K562 (cell line): ENCODE data around the gene SEL1L. TPM values are rescaled to one million over a fixed set of nuclear protein-coding genes. Genes with fewer than 3 reads are reported as not detected.

Source experiments
- ARID4B ChIP-seq: sonication (generic); formaldehyde crosslinking; IDR thresholded peaks from 2 replicates; pipeline ENCODE4 v1.8.0; 2022; ENCODE audit warnings: mild to moderate bottlenecking, missing genetic modification reagents
- ASH1L ChIP-seq: fragments of 450-650 bp; IDR thresholded peaks from 2 replicates; pipeline ENCODE4 v1.6.1; 2018; ENCODE audit warnings: borderline replicate concordance, mild to moderate bottlenecking, low read depth; ENCODE audit not compliant: partially characterized antibody
- BCOR ChIP-seq: fragments of 450-650 bp; IDR thresholded peaks from 2 replicates; pipeline ENCODE4 v1.6.1; 2016
- BMI1 ChIP-seq: fragments of 150-350 bp; IDR thresholded peaks from 2 replicates; pipeline ENCODE4 v1.6.1; 2014; ENCODE audit warnings: low read length
- EHMT2 ChIP-seq: fragments of 450-650 bp; IDR thresholded peaks from 2 replicates; pipeline ENCODE4 v1.6.1; 2018; ENCODE audit warnings: antibody characterized with exemption
- HDAC1 ChIP-seq, 2 experiments: fragments of 450-650 bp; IDR thresholded peaks; 2 replicates each; pipeline ENCODE4 v1.6.1; 2016 to 2017; ENCODE audit warnings: inconsistent platforms in 1 of 2, mild to moderate bottlenecking in 1 of 2, moderate library complexity in 1 of 2
- HMG20B ChIP-seq: fragments of 250-450 bp; sonication (Bioruptor Pico); IDR thresholded peaks from 2 replicates; pipeline ENCODE4 v1.5.0; 2021; ENCODE audit warnings: mild to moderate bottlenecking
- HOMEZ ChIP-seq: fragments of 250-450 bp; sonication (Bioruptor Pico); IDR thresholded peaks from 2 replicates; pipeline ENCODE4 v1.4.0; 2020; ENCODE audit warnings: mild to moderate bottlenecking, moderate library complexity
- LCOR ChIP-seq: sonication (generic); formaldehyde crosslinking; IDR thresholded peaks from 2 replicates; pipeline ENCODE4 v1.8.0; 2022; ENCODE audit warnings: mild to moderate bottlenecking, missing genetic modification reagents
- PHTF2 ChIP-seq: fragments of 250-450 bp; sonication (Bioruptor Pico); IDR thresholded peaks from 2 replicates; pipeline ENCODE4 v1.5.0; 2021; ENCODE audit warnings: mild to moderate bottlenecking
- SIN3A ChIP-seq, 2 experiments: fragments of 150-350 bp in 1 of 2; IDR thresholded peaks; 2 replicates each; pipeline ENCODE4 v1.6.1; 2011 to 2016; ENCODE audit warnings: borderline replicate concordance in 2 of 2, low read depth in 2 of 2, low read length in 2 of 2, mild to moderate bottlenecking in 2 of 2, moderate library complexity in 2 of 2; ENCODE audit not compliant: control insufficient read depth in 1 of 2
- TAF9B ChIP-seq: fragments of 450-650 bp; IDR thresholded peaks from 2 replicates; pipeline ENCODE4 v1.6.1; 2018; ENCODE audit warnings: mild to moderate bottlenecking; ENCODE audit not compliant: partially characterized antibody
- TCF3 ChIP-seq: sonication (generic); formaldehyde crosslinking; IDR thresholded peaks from 2 replicates; pipeline ENCODE4 v1.4.0; 2020; ENCODE audit warnings: mild to moderate bottlenecking, missing genetic modification reagents
- TCFL5 ChIP-seq: fragments of 250-450 bp; sonication (Bioruptor Pico); conservative IDR thresholded peaks from 2 replicates; pipeline ENCODE4 v1.6.1; 2021; ENCODE audit warnings: mild to moderate bottlenecking, moderate library complexity, matching md5 sums
- ZC3H4 ChIP-seq: sonication (generic); formaldehyde crosslinking; IDR thresholded peaks from 2 replicates; pipeline ENCODE4 v1.9.0; 2021; ENCODE audit warnings: missing genetic modification reagents, borderline replicate concordance
- ZNF232 ChIP-seq: sonication (generic); formaldehyde crosslinking; IDR thresholded peaks from 2 replicates; pipeline ENCODE4 v1.8.0; 2022; ENCODE audit warnings: mild to moderate bottlenecking, missing genetic modification reagents
- ZNF583 ChIP-seq: fragments of 250-450 bp; sonication (Bioruptor Pico); IDR thresholded peaks from 2 replicates; pipeline ENCODE4 v1.4.0; 2020
- ZNF589 ChIP-seq: fragments of 200-800 bp; sonication (Bioruptor generic); IDR thresholded peaks from 2 replicates; pipeline ENCODE4 v1.6.1; 2016; ENCODE audit warnings: low read depth, missing genetic modification characterization, missing compliant biosample characterization
- polyA plus RNA-seq, 8 experiments: library from polyadenylated mRNA; depleted of rRNA in 4 of 8; stranded (reverse) in 5 of 8; unstranded in 3 of 8; fragments of >200 nt; fragmentation: Nextera tagmentation in 2 of 8; fragmentation: Illumina TruSeq in 1 of 8; extraction: Ambion mirVana in 2 of 8; extraction: Trizol in 1 of 8; gene quantifications; 2 replicates each; pipeline versions ENCODE4 v1.2.1 to v1.2.3, GENCODE V29; 2011 to 2014; ENCODE audit warnings: inconsistent platforms in 1 of 8, missing spikeins in 1 of 8
- total RNA-seq, 7 experiments: library from RNA; depleted of rRNA in 6 of 7; stranded (reverse); fragments of >200 nt in 6 of 7; fragmentation: Illumina TruSeq in 2 of 7; extraction: Trizol in 2 of 7; gene quantifications; 2 replicates each; pipeline versions ENCODE4 v1.2.1 to v1.2.3, GENCODE V29; 2011 to 2021; ENCODE audit warnings: low replicate concordance in 1 of 7
- TF ChIP-seq, protein P1 (sequence below): sonication (generic); formaldehyde crosslinking; IDR thresholded peaks from 2 replicates; pipeline ENCODE4 v1.8.1; 2023; ENCODE audit warnings: mild to moderate bottlenecking, missing genetic modification reagents
- TF ChIP-seq, protein P2 (sequence below), 2 experiments: fragments of 450-650 bp in 1 of 2; sonication (generic) in 1 of 2; formaldehyde crosslinking in 1 of 2; IDR thresholded peaks in 1 of 2; conservative IDR thresholded peaks in 1 of 2; 2 replicates each; pipeline versions ENCODE4 v1.6.1 to v1.8.1; 2016 to 2023; ENCODE audit warnings: mild to moderate bottlenecking in 2 of 2, moderate library complexity in 2 of 2, inconsistent platforms in 1 of 2, missing genetic modification reagents in 1 of 2

The SEL1L gene
- total and polyA plus RNA-seq, 9 of the 15 experiments (the other 6 are each of a cell fraction or from before 2014, with no cell fraction given), result 7.7 to 21.1 (median 13.6) TPM

DNA sequence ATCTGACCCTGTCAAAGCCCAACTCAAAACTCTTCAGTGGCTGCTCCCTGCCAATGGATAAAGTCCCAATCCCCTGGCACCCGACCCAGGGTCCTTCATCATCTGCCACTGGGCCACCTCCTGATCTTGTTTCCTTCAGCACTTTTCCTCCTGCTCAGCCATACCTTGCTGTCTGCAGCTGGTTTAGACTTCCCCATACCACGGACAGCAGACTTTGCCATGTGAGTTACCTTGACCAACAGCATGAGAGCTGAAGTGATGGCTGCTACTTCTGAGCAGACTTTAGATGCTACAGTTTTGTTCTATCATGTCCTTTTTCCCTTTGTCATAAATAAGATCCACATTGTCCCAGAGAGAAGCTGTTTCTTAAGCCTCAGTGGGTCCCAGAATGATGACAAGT lies 100.3 kb downstream of the SEL1L start (continued):
- peak; percentile 50; the same call in 1 of the 2 replicates for TF ChIP-seq ARID4B (CRISPR knock-in tag)
- no peak for TF ChIP-seq HOMEZ
- TF ChIP-seq ZNF583 (CRISPR knock-in tag), result no peak
- no peak for TF ChIP-seq BMI1
- TF ChIP-seq ASH1L, result no peak
- no peak for TF ChIP-seq ZNF589 (CRISPR knock-in tag)
- peak in 1 of 2 experiments; percentile 66; a peak in 2 of 4 replicates for TF ChIP-seq HDAC1 (IDR thresholded peaks at IDR 0.05)
- TF ChIP-seq PHTF2 (CRISPR knock-in tag), result no peak
- peak; percentile 89 for TF ChIP-seq EHMT2
- TF ChIP-seq ZNF232 (CRISPR knock-in tag), result no peak
- TF ChIP-seq, protein P1, sequence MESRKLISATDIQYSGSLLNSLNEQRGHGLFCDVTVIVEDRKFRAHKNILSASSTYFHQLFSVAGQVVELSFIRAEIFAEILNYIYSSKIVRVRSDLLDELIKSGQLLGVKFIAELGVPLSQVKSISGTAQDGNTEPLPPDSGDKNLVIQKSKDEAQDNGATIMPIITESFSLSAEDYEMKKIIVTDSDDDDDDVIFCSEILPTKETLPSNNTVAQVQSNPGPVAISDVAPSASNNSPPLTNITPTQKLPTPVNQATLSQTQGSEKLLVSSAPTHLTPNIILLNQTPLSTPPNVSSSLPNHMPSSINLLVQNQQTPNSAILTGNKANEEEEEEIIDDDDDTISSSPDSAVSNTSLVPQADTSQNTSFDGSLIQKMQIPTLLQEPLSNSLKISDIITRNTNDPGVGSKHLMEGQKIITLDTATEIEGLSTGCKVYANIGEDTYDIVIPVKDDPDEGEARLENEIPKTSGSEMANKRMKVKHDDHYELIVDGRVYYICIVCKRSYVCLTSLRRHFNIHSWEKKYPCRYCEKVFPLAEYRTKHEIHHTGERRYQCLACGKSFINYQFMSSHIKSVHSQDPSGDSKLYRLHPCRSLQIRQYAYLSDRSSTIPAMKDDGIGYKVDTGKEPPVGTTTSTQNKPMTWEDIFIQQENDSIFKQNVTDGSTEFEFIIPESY, result no peak
- no peak for TF ChIP-seq ZC3H4 (CRISPR knock-in tag)
- TF ChIP-seq TCFL5 (CRISPR knock-in tag), result no peak
- peak in 1 of 2 experiments; percentile 95; a peak in 2 of 4 replicates for TF ChIP-seq SIN3A (IDR thresholded peaks at IDR 0.05; ENCODE audit: borderline replicate concordance in 2 of 2, control insufficient read depth in 1 of 2, low read depth in 2 of 2, low read length in 2 of 2)
- no peak for TF ChIP-seq TCF3 (CRISPR knock-in tag)
- TF ChIP-seq BCOR, result no peak
- TF ChIP-seq LCOR (CRISPR knock-in tag), result no peak
- TF ChIP-seq TAF9B, result no peak
- TF ChIP-seq, protein P2, sequence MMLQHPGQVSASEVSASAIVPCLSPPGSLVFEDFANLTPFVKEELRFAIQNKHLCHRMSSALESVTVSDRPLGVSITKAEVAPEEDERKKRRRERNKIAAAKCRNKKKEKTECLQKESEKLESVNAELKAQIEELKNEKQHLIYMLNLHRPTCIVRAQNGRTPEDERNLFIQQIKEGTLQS (IDR thresholded peaks at IDR 0.05), result no peak
- TF ChIP-seq, protein P2 (CRISPR knock-in tag; conservative IDR thresholded peaks at IDR 0.05), result no peak
- no peak for TF ChIP-seq HMG20B (CRISPR knock-in tag)
